Activated T-cell treated with anti-CD3 and anti-CD28 coated beads, Interleukin-2, amount 50 U/mL, for 72 hours (primary cell): ENCODE data around the gene ARMH4. TPM values are rescaled to one million over a fixed set of nuclear protein-coding genes. Genes with fewer than 3 reads are reported as not detected.
A peak's percentile ranks its signal among the peaks of the same experiment; 100 is the strongest.

Experiments used
- ATAC-seq, 2 donors: fragments of 150-1000 bp; cut with Tn5 transposase; replicated peaks in 1 of 2; 2 replicates each; pipeline ENCODE4 v1.10.0; 2021; ENCODE audit warnings: moderate library complexity in 2 of 2, mild to moderate bottlenecking in 1 of 2
- DNase-seq, 2 donors: peaks; one replicate each; pipeline ENCODE4 v3.0.0; 2021 to 2022; ENCODE audit warnings: mixed read lengths in 1 of 2
- H3K27ac Mint-ChIP-seq: one replicate; pipeline ENCODE4 v1.8.0; 2022; ENCODE audit warnings: mild to moderate bottlenecking, moderate library complexity, mixed read lengths
- H3K27me3 Mint-ChIP-seq: one replicate; pipeline ENCODE4 v1.8.0; 2022; ENCODE audit warnings: low read depth, mixed read lengths
- H3K36me3 Mint-ChIP-seq, 2 donors: one replicate each; pipeline ENCODE4 v1.8.0; 2022; ENCODE audit warnings: mixed read lengths in 2 of 2, mild to moderate bottlenecking in 1 of 2; ENCODE audit not compliant: insufficient read depth in 2 of 2
- H3K4me1 Mint-ChIP-seq: one replicate; pipeline ENCODE4 v1.8.0; 2022; ENCODE audit warnings: low read depth, mixed read lengths
- H3K4me3 Mint-ChIP-seq, 2 donors: one replicate each; pipeline ENCODE4 v1.8.0; 2022; ENCODE audit warnings: mild to moderate bottlenecking in 2 of 2, mixed read lengths in 2 of 2, moderate library complexity in 2 of 2
- H3K9me3 Mint-ChIP-seq, 2 donors: one replicate each; pipeline ENCODE4 v1.8.0; 2022; ENCODE audit warnings: mixed read lengths in 2 of 2
- total RNA-seq, 2 donors: library from RNA; stranded (reverse); gene quantifications; one replicate each; pipeline ENCODE4 v1.2.3, GENCODE V29; 2022

The ARMH4 gene
- total RNA-seq, 2 donors from 2014 or later, result not detected

GRCh38 chr14:58167057-58167456, 15.0 kb upstream of the ARMH4 start:
- H3K36me3 Mint-ChIP-seq, result no peaks in the 10 kb centered on the region

DNA sequence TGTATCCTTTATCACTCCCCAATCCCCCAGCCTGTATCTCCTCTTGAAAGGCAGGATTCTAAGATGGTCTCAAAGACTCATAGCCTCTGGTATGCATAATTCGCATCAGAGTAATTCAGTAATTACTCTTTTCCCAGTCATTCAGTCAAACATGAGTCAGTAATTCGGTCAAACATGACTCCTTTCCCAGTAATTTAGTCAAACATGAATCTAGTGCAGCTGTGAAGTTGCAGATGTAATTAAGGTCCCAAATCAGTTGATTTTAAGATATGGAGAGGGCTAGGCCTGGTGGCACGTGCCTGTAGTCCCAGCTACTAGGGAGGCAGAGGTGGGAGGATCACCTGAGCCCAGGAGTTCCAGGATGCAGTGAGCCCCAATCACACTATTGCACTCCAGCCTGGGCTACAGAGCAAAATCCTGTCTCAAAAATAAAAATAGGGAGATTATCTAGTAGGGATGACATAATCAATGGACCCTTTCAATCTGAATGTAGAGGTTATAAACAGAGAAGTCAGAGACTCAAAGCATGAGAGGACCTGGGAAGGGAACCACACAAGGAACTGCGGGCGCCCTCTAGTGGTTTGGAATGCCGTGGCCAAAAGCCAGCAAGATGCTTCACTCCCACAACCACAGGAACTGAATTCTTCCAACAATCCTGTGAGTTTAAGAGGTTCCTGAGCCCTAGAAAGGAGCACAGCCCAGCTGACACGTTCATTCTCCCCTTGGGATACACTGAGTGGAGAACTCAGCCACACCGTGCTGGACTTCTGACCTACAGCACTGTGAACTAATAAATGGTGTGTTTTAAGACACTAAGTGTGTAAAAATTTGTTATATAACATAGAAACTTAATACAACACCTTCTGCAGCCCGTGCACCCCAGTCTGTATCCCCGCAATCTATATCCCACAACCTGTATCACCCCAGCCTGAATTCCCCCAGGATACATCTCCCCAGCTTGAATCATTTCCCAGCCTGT, 14.3 kb upstream of the ARMH4 start:
- H3K9me3 Mint-ChIP-seq, result no peaks in the 10 kb centered on the region
- no peak overlapping the region for H3K27ac Mint-ChIP-seq
- peaks cover 14% of the 10 kb centered on the region for H3K27me3 Mint-ChIP-seq
- no peaks in the 10 kb centered on the region for H3K36me3 Mint-ChIP-seq
- H3K4me3 Mint-ChIP-seq, result peak overlapping the region in 1 of 2 donors; percentile 0
- H3K4me1 Mint-ChIP-seq, result peaks cover 14% of the 10 kb centered on the region
- ATAC-seq (peak; percentile 61 to 85), DNase-seq (peak; percentile 78)

More at GRCh38 chr14:58167057-58167456, 15.0 kb upstream of the ARMH4 start:
- peaks cover 14% of the 10 kb centered on the region for H3K27me3 Mint-ChIP-seq
- no peak overlapping the region for H3K27ac Mint-ChIP-seq
- H3K4me1 Mint-ChIP-seq, result peaks cover 14% of the 10 kb centered on the region
- no peak overlapping the region for H3K4me3 Mint-ChIP-seq
- DNase-seq, result no peak
- ATAC-seq, result no peak
- no peaks in the 10 kb centered on the region for H3K9me3 Mint-ChIP-seq

DNA sequence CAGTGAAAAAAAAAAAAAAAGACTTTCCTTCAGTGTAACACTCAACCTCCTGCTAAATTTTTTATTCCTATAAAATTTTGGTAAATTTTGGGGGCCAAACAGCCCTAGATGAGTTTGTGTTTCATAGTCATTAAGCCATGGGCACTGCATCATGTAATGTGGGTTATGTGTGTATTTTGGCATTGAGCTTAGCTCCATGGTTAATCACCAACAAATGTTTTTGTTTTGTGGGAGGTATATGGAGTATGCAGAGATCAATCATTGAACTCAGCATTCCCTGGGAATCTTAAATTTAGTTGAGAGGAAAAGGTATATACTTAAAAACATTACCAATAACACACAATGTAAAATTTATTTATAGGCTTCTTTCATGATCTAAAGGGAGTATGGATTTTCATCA, 8.5 kb upstream of the ARMH4 start:
- no peaks in the 10 kb centered on the region for H3K36me3 Mint-ChIP-seq
- no peak for ATAC-seq
- H3K4me1 Mint-ChIP-seq, result no peaks in the 10 kb centered on the region
- no peak overlapping the region for H3K27ac Mint-ChIP-seq
- peaks cover 24% of the 10 kb centered on the region for H3K27me3 Mint-ChIP-seq
- no peaks in the 10 kb centered on the region for H3K9me3 Mint-ChIP-seq
- DNase-seq, result no peak
- H3K4me3 Mint-ChIP-seq, result no peak overlapping the region

DNA sequence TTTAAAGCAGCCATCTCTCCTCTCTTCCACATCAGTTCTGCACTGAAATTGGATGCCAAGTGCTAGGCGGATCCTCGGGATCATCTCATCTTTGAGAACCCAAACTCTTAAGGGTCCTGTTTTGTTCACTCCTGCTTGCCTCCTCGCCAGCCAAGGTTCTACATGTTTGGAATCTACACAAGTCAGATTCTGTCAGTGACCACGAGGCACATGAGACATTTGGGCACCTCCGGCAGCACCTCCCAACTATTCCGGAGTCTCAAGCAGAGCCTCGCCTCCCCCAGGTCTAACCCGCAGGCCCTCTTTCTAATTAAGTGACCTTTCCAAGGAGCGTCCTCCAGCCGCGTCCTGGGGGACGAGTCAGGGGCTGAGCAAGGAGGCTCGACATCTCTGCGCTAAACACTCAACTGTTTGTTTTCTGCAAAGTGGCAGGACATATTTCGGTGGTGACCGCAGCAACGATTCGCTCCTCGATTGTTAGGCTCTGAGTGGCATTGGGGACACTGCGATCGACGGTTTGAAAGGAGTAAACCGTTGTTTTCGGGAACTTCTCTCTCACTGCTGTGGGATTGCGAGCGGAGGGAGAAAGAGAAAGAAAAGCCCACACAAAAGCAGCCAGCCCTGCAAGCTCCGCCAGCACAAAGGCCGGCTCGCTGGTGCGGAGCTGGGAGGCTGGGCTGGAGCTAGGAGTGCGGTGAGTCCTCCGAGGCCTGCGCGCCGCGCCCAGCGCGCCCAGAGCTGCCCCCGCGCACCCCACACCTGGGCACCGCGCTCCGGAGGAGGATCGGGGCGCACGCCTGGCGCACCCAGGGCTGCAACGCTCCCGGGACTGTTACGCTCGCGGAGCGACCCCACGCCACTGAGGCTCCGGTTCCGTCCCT, 640 bp downstream of the ARMH4 start:
- peak; percentile 60 to 61 for ATAC-seq
- Mint-ChIP-seq H3K4me3 (peak overlapping the region; percentile 77 to 89), H3K36me3 (no peaks in the 10 kb centered on the region), H3K9me3 (no peaks in the 10 kb centered on the region), H3K4me1 (peaks cover 22% of the 10 kb centered on the region), H3K27me3 (peaks cover 72% of the 10 kb centered on the region), H3K27ac (no peak overlapping the region)
- DNase-seq, result peak; percentile 20 to 21

DNA sequence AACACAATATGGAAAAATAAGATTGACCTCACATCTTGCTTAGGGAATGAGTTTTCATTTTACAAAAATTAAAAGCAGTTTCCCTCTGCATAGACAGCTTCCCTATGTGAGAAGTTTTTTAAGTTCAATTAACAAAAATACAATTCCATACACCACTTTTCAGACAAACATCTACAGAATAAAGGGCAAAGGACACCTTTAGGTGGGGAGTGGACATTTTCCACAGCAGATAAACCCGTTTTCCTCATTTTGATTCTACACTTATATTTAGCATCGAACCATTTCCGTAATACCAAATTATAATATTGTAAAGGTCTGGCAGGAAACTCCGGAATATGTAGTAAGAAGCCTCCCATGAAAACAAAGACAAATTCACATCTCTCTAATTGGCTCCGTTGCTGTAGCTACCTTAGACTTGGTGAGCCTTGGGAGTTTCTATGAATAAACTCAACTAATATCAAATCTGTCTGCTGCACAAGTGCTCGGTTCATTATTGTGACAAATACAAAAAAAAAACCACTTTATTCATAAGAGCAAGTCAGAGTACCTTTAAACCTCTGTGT, 1.7 kb downstream of the ARMH4 start:
- no peak for DNase-seq
- H3K36me3 Mint-ChIP-seq, result no peaks in the 10 kb centered on the region
- H3K27me3 Mint-ChIP-seq, result peaks cover 75% of the 10 kb centered on the region
- ATAC-seq, result no peak
- no peak overlapping the region for H3K27ac Mint-ChIP-seq
- H3K9me3 Mint-ChIP-seq, result no peaks in the 10 kb centered on the region
- peaks cover 22% of the 10 kb centered on the region for H3K4me1 Mint-ChIP-seq
- H3K4me3 Mint-ChIP-seq, result peak overlapping the region in 1 of 2 donors; percentile 89

- Mint-ChIP-seq H3K4me3 (no peak overlapping the region), H3K36me3 (no peaks in the 10 kb centered on the region), H3K27ac (no peak overlapping the region), H3K4me1 (peaks cover 22% of the 10 kb centered on the region), H3K27me3 (peaks cover 68% of the 10 kb centered on the region), H3K9me3 (no peaks in the 10 kb centered on the region)
- DNase-seq (no peak), ATAC-seq (no peak)
Measured at GRCh38 chr14:58149196-58149595, 2.8 kb downstream of the ARMH4 start.

- H3K27ac Mint-ChIP-seq, result no peak overlapping the region
- peaks cover 54% of the 10 kb centered on the region for H3K27me3 Mint-ChIP-seq
- no peak for DNase-seq
- ATAC-seq, result no peak
- H3K36me3 Mint-ChIP-seq, result no peaks in the 10 kb centered on the region
- H3K4me3 Mint-ChIP-seq, result no peak overlapping the region
- peaks cover 9% of the 10 kb centered on the region for H3K4me1 Mint-ChIP-seq
- no peaks in the 10 kb centered on the region for H3K9me3 Mint-ChIP-seq
Measured at GRCh38 chr14:58146399-58146798, 5.6 kb downstream of the ARMH4 start.

GRCh38 chr14:58145936-58146335, 6.1 kb downstream of the ARMH4 start:
- no peak for ATAC-seq
- H3K9me3 Mint-ChIP-seq, result no peaks in the 10 kb centered on the region
- H3K4me3 Mint-ChIP-seq, result no peak overlapping the region
- H3K36me3 Mint-ChIP-seq, result no peaks in the 10 kb centered on the region
- H3K4me1 Mint-ChIP-seq, result peaks cover 4% of the 10 kb centered on the region
- H3K27ac Mint-ChIP-seq, result no peak overlapping the region
- no peak for DNase-seq
- H3K27me3 Mint-ChIP-seq, result peaks cover 50% of the 10 kb centered on the region

DNA sequence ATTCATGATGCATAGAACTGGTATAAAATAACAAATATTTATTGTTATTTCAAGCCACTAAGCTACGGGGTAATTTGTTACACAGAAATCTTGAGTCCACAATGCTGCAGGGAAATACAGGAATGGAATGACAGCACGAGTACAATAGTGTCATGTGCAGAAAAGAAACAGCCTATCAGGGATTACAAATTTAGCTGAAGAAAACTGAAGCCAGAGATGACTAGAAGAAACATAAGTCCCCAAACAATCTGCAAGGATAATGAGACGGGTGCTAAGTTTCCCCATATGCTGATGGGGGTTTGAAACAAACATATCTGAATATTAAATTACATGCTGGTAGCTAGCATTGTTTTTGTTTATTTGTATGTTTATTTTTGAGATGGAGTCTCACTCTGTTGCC, 8.9 kb downstream of the ARMH4 start:
- H3K4me3 Mint-ChIP-seq, result no peak overlapping the region
- H3K9me3 Mint-ChIP-seq, result no peaks in the 10 kb centered on the region
- H3K27ac Mint-ChIP-seq, result no peak overlapping the region
- ATAC-seq (no peak), DNase-seq (no peak)
- no peaks in the 10 kb centered on the region for H3K4me1 Mint-ChIP-seq
- H3K27me3 Mint-ChIP-seq, result peaks cover 21% of the 10 kb centered on the region
- H3K36me3 Mint-ChIP-seq, result no peaks in the 10 kb centered on the region

- no peak overlapping the region for H3K4me3 Mint-ChIP-seq
- no peaks in the 10 kb centered on the region for H3K9me3 Mint-ChIP-seq
- peaks cover 11% of the 10 kb centered on the region for H3K27me3 Mint-ChIP-seq
- no peaks in the 10 kb centered on the region for H3K4me1 Mint-ChIP-seq
- ATAC-seq (no peak), DNase-seq (no peak)
- H3K36me3 Mint-ChIP-seq, result no peaks in the 10 kb centered on the region
- no peak overlapping the region for H3K27ac Mint-ChIP-seq
Measured at GRCh38 chr14:58141893-58142292, 10.1 kb downstream of the ARMH4 start.

- H3K36me3 Mint-ChIP-seq, result no peaks in the 10 kb centered on the region
- H3K27me3 Mint-ChIP-seq, result no peaks in the 10 kb centered on the region
- DNase-seq (no peak), ATAC-seq (no peak)
- no peak overlapping the region for H3K27ac Mint-ChIP-seq
- no peaks in the 10 kb centered on the region for H3K9me3 Mint-ChIP-seq
- H3K4me3 Mint-ChIP-seq, result no peak overlapping the region
- H3K4me1 Mint-ChIP-seq, result no peaks in the 10 kb centered on the region
Measured at GRCh38 chr14:58138714-58139482, 13.1 kb downstream of the ARMH4 start.

DNA sequence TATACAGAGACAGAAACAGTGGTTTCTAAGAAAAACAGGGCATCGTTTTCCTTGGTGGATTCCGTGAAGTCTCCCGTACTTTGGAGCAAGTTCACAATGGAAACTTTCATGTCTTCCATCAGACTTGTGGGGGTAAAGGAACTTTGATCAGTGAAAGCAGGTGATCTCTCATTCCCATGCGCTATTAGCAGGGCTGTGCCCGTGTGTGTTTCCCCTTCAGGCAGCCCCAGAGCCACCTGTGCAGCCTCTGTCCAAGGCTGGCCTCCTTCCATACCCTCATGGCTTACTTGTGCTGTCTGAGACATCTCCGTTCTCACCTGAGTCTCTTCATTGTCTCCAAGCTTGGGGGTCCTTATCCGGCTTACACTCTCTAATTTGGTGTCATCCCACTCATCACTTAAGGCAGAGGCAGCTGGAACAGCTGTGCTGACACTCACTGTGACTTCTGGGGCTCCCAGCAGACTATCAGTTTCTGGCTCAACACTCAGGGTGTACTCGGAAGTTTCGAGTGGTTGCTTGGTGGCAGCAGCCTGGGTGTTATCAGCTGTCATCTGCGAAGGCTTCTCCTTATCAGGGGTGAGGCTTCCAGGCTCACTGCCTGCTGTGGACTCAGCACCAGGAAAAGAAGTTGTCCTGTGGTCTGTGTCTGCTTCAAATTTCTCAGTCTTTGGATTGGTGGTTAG, 13.8 kb downstream of the ARMH4 start:
- no peaks in the 10 kb centered on the region for H3K4me1 Mint-ChIP-seq
- no peak overlapping the region for H3K4me3 Mint-ChIP-seq
- no peak for DNase-seq
- no peaks in the 10 kb centered on the region for H3K36me3 Mint-ChIP-seq
- peak in 1 of 2 donors; percentile 24 for ATAC-seq
- H3K27ac Mint-ChIP-seq, result no peak overlapping the region
- H3K27me3 Mint-ChIP-seq, result no peaks in the 10 kb centered on the region
- H3K9me3 Mint-ChIP-seq, result no peaks in the 10 kb centered on the region
